HEK293 (cell line): ENCODE data around the gene NEB.

ENCODE experiments used
- ATF2 ChIP-seq: fragments of 450-650 bp; formaldehyde crosslinking; IDR thresholded peaks from 2 replicates; pipeline ENCODE4 v1.5.1; 2016; ENCODE audit warnings: missing biosample characterization, missing genetic modification characterization, low read depth
- BCL6B ChIP-seq: fragments of 450-650 bp; formaldehyde crosslinking; IDR thresholded peaks from 2 replicates; pipeline ENCODE4 v1.5.1; 2017; ENCODE audit warnings: missing biosample characterization, missing genetic modification characterization
- CTCF ChIP-seq: fragments of 450-650 bp; formaldehyde crosslinking; IDR thresholded peaks from 2 replicates; pipeline ENCODE4 v1.5.1; 2016; ENCODE audit warnings: missing biosample characterization, missing genetic modification characterization
- IKZF3 ChIP-seq: fragments of 450-650 bp; IDR thresholded peaks from 2 replicates; pipeline ENCODE4 v1.5.0; 2018; ENCODE audit warnings: missing biosample characterization, mild to moderate bottlenecking, missing genetic modification characterization, moderate library complexity
- PBX3 ChIP-seq: sonication (generic); formaldehyde crosslinking; IDR thresholded peaks from 2 replicates; pipeline ENCODE4 v1.8.1; 2022; ENCODE audit warnings: mild to moderate bottlenecking, moderate library complexity, missing genetic modification reagents
- PRDM1 ChIP-seq: fragments of 450-650 bp; formaldehyde crosslinking; IDR thresholded peaks from 2 replicates; pipeline ENCODE4; 2016; ENCODE audit warnings: missing biosample characterization, missing genetic modification characterization
- ZBTB1 ChIP-seq: fragments of 450-650 bp; formaldehyde crosslinking; IDR thresholded peaks from 2 replicates; pipeline ENCODE4 v1.5.1; 2016; ENCODE audit warnings: missing biosample characterization, missing genetic modification characterization
- ZBTB21 ChIP-seq: fragments of 450-650 bp; formaldehyde crosslinking; IDR thresholded peaks from 2 replicates; pipeline ENCODE4 v1.5.1; 2017; ENCODE audit warnings: missing biosample characterization, missing genetic modification characterization
- ZNF16 ChIP-seq: fragments of 450-650 bp; formaldehyde crosslinking; IDR thresholded peaks from 2 replicates; pipeline ENCODE4 v1.5.1; 2016; ENCODE audit warnings: low read depth, missing biosample characterization, missing genetic modification characterization
- ZNF175 ChIP-seq: fragments of 450-650 bp; formaldehyde crosslinking; IDR thresholded peaks from 2 replicates; pipeline ENCODE4 v1.5.1; 2016; ENCODE audit warnings: missing biosample characterization, missing genetic modification characterization
- ZNF560 ChIP-seq: fragments of 450-650 bp; formaldehyde crosslinking; IDR thresholded peaks from 2 replicates; pipeline ENCODE4 v1.5.1; 2017; ENCODE audit warnings: missing biosample characterization, missing genetic modification characterization, borderline replicate concordance
- ZNF791 ChIP-seq: fragments of 450-650 bp; formaldehyde crosslinking; IDR thresholded peaks from 2 replicates; pipeline ENCODE4 v1.5.1; 2016; ENCODE audit warnings: missing biosample characterization, missing genetic modification characterization
- ZNF837 ChIP-seq: fragments of 450-650 bp; formaldehyde crosslinking; IDR thresholded peaks from 2 replicates; pipeline ENCODE4 v1.5.1; 2016; ENCODE audit warnings: missing biosample characterization, missing genetic modification characterization
- ZXDB ChIP-seq: fragments of 450-650 bp; formaldehyde crosslinking; IDR thresholded peaks from 2 replicates; pipeline ENCODE4 v1.5.1; 2016; ENCODE audit warnings: missing biosample characterization, missing genetic modification characterization

GRCh38 chr2:151611351-151611750 lies 122.9 kb downstream of the NEB start:
- TF ChIP-seq ZNF16 (tag by site-specific recombination) (no peak), ATF2 (no peak), PBX3 (CRISPR knock-in tag) (no peak), BCL6B (tag by site-specific recombination) (no peak), ZBTB21 (tag by site-specific recombination) (no peak), ZNF791 (tag by site-specific recombination) (no peak), CTCF (tag by site-specific recombination) (no peak), ZBTB1 (tag by site-specific recombination) (no peak), ZXDB (no peak), PRDM1 (tag by site-specific recombination) (no peak), ZNF175 (tag by site-specific recombination) (no peak), ZNF560 (tag by site-specific recombination) (no peak), IKZF3 (no peak), ZNF837 (tag by site-specific recombination) (no peak)
